HG03066 (cell line): ENCODE results near the gene RABGAP1L.
A peak's percentile ranks its signal among the peaks of the same experiment; 100 is the strongest.
"Not testable (repeated sequence)": the region's sequence is repeated elsewhere in the genome, so short reads cannot be mapped to it uniquely, and the experiment has no call there.

Experiments used
- ATAC-seq: cut with Tn5 transposase; IDR thresholded peaks from one replicate; pipeline ENCODE4 v1.9.1; 2021; ENCODE audit warnings: low read depth; ENCODE audit not compliant: unreplicated experiment

RABGAP1L gene

DNA sequence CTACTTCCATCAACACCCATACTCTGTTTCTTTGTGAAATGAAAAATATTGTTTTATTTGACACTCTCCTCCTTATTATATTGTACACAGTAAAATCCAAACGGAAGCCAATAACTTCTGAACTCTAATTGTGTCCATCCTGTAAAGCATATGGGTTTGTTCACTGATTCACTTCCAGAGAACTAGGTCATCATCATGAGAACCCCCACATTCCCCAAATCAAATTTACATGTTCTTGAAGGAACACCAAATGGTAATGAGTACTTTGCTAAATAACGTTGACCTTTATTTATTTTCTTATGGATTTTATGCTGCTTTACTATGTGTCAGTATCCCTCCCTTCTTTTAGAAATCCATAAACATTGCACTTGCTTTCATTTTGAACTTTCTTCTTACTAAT lies 627.0 kb downstream of the RABGAP1L start:
- ATAC-seq = no peak

DNA sequence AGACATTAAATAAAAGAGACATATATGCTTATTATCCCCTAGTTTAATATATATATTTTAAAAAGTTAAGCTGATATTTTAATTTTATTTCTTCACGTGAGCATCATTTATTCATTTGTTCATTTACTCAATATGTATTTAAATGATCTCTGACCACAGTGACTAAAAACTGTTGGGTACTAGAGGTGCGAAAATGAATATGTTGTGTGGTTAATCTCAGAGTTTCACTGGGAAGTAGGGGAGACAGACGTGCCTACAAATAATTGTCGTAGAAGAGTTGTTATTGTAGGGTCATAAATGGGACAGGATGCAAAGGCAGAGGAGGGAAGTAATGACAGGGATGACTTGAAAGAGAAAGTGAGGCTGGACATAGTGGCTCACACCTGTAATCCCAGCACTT lies 627.4 kb downstream of the RABGAP1L start:
- ATAC-seq = peak; percentile 46

DNA sequence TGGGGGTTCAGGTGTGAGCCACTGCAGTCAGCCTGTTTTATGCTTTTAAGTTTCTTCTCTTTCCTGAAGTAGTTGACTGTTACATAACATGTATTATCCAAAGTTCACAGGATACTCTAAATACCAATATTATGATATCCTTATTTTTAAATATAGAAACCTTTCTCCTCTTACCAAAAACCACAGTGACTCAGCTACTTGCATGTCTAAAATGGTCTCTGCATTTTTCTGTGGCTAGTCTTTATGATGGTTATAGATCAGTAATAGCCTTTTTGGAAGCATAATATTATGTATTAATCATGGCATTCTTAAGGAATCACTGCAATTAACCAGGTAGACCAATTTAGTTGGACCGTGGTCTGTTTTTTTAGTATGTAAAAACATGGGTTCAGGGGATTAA lies 629.7 kb downstream of the RABGAP1L start:
- ATAC-seq = no peak

DNA sequence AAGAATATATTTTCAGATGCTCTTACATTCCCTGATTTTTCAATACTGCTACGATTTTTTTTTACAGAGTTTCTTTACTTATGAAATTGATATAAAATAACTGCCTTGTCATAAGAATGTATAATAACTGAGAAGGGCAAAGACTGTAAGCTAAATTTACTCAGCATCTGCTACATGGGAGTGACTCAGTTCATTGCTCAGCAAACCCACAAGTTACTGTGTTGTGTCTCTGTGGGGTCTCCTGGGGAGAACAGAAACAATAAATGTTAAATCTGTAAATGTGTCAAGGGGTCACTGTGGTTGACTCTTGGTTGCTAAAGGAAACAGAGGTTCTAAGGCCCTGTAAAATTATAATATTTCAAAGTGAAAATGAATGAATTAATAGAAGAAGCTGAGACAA lies 630.1 kb downstream of the RABGAP1L start:
- ATAC-seq = peak; percentile 96

DNA sequence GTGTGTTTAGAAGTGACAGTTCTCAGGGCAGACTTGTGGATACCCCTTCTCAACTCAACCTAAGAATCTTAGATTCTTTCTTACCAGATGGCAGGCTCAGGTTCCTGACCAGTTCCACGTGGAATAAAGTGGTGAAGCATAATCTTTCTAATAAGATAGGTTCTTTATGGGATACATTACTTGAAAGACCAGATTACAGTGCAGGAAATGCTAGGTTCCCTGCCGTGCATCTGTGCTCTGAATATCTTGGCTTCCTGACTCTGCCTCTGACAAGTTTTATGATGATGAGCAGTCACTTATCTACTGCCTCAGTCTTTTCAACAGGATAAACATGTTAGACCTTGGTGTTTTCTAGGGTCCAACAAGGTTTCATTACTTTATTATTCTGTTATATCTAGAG lies 632.5 kb downstream of the RABGAP1L start:
- no peak for ATAC-seq

DNA sequence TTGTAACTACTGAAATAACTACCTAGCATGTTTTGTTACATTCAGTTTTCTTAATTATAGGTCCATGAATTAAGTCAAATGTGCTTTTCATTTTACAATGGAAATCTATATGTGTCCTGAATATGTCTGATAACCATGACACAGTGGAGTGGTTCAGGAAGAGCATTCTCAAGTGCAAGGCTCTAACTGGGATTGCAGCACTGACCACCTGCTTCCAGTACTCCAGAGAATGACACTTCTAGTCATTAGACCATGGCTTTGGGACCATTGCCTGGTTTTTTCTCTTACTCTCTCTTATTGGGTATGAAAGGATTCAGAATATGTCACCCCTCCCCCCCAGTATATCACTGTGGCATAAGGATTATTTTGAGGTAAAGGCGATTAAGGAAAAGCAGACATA lies 635.5 kb downstream of the RABGAP1L start:
- no peak for ATAC-seq

DNA sequence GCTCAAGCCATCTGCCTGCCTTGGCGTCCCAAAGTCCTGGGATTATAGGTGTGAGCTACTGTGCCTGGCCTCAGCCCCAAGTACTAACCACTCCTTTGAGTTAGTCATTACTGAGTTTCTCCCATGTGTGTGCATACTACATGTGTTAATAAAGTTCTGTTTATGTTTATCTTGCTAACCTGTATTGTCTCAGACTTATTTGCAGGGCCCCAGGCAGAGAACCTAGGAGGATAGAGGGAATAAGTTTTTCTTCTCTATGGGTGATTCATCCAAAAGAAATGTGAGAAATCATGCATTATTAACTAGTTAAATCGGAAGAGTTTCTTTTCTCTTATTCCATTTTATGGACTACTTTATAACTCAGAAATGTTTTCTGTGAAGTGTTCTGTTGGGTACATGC lies 636.5 kb downstream of the RABGAP1L start:
- no peak for ATAC-seq

DNA sequence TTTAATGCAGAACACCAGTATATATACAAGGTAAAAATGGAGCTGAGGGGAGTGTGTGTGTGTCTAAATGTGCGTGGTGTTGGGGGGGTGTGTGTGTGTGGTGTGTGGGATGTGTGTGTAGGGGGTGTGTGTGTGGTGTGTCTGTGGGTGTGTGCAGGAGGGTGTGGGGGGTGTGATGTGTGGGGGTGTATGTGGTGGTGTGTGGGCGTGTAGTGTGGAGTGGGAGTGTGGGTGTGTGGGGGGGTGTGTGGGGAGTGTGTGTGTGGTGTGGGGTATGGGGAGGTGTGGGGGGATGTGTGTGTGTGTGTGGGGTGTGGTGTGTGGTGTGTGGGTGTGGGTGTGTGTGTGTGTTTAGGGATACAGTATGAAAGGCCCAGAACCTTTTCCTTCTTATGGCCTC lies 638.1 kb downstream of the RABGAP1L start:
- no peak for ATAC-seq

DNA sequence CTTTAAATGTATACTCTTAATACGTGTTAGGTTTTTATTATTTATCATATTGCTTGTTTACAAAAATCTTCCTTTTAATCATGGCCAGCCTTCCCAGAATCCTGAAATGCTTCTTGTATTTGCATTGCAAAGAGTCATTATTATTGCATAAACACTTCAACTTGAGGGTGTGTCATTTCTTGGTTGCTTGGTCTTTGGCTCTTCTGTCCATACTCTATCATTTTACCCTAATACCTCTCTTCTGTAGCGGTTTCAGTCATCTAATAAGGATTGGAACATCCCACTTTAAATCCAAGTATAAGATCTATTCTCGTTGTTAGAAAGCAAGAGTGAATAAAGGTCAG lies 639.8 kb downstream of the RABGAP1L start:
- ATAC-seq = no peak

DNA sequence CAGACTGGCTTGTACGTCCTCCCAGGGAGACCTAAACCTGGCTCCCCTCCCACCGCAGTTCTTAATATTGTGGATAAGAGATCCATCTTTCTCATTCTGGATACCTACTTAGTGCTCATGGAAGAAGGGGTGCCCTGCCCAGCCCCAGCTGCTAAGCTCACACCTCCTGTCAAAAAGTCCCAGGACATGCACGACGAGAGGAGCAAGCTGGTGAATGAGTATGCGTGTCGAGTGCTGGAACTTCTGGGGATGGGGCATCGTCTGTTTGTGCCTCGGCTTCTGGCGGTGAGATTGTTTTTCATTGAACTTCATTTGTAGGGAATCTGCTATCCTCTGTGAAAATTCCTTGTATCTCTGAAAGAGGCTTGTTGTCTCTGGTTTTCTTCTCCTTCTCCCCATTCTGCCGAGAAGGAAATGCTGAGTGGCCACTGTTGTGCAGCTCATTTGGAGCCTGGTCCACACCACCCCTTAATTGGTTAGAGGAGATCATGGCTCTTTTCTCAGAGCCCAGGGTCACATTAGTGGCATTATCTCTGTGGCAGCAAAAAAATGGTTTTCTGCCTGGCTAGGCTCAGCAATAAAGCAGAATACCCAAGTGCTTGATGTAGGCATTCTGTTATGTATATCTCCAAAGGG lies 641.0 kb downstream of the RABGAP1L start:
- no peak for ATAC-seq

DNA sequence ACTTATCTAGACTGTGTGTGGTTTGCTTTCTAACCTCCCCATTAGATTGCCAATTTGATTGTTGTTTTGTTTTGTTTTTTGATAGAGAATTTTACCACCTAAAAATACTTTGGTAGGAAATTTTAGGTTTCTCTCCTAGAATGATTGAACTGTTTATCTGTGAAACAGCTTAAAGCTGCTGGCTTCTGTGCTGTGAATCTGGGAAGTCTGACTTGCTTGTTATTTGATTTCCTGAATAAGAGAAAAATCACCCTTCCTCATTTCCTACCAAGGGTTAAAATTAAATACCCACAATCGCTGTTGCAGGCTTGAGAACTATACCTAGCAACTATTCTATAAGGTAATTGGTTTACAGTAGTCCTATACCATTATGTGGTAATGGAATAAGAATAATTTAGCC lies 641.6 kb downstream of the RABGAP1L start:
- no peak for ATAC-seq

DNA sequence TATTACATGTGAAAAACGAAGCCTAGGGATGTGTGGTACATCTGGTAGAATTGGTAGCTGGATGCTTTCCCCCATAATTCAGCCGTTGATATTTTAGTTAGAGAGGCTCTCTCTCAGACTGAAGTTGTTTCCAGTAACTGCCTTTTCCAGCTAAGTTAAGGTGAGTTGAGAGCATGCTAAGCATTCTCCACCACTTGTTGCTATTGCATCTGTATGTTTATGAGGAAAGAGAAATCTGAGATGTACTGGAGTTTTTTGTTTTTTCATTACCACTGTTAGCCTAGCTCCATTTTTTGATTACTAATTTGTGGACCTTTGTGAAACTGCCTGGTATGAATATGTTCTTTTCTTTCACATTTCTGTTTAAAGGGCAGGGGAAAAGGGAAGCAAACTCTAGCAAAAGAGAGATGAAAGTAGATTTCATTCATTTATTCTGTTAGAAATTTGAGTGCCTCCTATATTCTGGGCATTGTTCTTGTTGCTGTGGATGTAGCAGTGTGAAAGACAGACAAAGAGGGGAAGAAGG lies 650.5 kb downstream of the RABGAP1L start:
- no peak for ATAC-seq

DNA sequence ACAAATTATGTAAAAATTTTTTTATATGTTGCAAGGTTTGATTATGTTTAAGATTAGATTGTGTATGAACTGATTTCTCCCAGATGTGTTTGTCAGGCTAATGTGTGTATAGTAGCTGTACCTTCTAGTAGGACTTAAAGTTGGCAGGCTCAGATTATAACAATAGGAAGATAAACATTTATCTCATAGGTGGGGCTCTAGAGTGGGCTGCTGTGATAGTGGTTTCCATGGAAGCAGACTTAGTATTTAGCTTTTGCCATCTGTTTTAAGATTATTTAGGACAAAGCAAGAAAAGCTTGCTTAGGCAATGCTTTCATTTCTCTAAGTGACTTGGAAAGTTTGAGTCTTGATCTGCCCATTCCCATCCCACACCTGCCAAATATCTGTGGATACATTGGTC lies 652.7 kb downstream of the RABGAP1L start:
- no peak for ATAC-seq

DNA sequence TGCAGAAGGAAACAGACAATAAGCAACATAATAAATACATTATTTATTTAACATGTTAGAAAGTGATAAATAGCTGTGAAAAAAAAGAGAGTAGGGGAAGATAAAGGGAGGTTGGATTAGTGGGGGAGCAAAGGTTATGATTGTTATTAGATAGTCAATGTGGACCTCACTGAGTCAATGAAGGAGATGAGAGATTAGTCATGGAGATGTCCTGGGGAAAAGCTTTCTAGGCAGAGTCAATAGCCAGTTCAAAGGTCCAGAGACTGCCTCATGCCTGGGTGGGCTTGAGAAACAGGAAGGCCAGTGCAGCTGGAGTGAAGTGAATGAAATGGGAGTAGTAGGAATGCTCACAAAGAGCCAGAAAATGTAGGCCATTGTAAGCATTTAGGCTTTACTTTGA lies 653.3 kb downstream of the RABGAP1L start:
- no peak for ATAC-seq

DNA sequence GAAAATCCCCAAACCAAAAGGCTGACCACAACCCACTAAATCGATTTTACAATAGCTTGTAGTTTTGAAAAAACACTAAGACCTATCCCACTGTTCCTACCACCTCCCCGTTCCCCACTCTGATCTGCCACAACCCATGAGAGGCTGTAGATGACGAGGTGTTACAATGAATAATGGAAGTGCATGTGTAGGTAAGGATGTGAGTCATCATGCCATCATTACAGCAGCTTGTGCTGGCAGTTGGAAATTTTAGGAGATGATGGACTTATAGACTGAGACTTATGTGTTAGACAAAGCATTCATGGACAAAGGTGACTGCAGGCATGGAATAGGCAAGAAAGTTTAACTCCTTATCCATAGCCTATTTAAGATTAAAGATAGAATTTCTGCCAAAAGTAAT lies 655.7 kb downstream of the RABGAP1L start:
- ATAC-seq = peak; percentile 45

DNA sequence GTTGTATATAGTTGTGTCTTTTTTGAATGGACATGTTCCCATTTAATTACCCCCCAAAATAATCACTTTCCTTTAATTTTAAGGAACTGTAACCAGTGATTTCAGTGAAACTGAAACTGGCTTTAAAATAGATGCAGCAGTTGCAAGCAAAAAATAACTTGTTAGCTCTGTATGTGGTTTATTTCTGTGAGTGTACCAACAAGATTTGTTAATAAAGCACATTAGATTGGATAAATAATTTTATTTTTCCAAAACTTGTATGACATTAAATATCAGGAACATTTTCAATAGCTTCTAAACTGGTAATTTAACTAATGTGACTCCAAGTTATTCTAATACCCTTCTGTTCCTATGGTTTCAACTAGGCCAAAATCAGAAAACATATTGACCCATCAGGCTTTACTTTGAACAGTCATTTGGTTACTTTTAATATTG lies 656.2 kb downstream of the RABGAP1L start:
- peak; percentile 63 for ATAC-seq

DNA sequence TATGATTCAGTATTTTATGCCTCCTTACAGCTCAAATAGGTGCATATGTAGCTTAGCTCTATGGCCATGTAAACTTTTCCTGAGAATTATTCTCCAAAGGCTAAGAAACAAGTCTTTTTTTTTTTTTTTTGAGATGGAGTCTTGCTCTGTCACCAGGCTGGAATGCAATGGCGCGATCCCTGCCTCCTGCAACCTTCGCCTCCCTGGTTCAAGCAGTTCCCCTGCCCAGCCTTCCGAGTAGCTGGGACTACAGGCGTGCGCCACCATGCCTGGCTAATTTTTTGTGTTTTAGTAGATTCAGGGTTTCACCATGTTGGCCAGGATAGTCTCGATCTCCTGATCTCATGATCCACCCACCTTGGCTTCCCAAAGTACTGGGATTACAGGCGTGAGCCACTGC lies 657.3 kb downstream of the RABGAP1L start:
- ATAC-seq = not testable (repeated sequence)

DNA sequence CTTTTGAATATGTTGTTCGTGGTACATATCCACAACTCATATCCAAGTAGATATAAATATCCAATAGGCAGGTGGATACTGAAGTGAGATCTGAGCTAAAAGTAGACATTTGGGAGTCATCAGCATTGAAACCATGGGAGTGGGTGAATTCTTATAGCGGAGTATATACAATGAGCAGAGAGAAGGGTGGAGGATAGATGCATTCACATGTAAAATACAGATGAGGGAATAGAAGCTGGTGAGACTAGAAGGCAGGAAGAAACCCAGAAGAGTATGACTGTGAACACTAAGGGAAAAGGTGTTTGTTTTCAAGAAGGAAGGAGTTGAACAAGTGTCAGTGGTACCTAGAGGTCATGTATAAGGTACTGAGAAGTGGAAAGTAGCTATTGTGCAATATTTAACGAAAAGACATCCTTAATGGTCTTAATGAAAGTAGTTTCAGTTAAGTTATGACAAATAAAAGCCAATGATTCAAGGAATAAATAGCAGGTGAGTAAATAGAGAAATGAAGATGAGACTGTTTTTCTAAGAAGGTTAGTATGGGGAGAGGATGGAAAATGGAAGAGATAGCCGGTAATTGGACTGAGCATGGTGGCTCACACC lies 658.8 kb downstream of the RABGAP1L start:
- peak; percentile 56 for ATAC-seq

DNA sequence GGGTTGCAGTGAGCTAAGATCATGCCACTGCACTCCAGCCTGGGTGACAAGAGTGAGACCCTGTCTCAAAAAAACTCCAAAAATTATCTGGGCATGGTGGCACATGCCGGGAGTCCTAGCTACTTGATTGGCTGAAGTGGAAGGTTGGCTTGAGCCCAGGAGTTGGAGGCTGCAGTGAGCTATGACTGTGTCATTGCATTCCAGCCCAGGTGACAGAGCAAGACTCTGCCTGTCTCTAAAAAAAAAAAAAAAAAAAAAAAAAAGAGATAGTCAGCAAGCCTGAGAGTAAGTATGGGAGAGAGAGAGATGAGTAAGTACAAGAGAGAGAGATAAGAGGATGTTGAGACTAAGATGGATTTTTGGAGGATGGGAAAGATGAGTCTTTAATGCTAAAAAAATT lies 659.6 kb downstream of the RABGAP1L start:
- no peak for ATAC-seq

DNA sequence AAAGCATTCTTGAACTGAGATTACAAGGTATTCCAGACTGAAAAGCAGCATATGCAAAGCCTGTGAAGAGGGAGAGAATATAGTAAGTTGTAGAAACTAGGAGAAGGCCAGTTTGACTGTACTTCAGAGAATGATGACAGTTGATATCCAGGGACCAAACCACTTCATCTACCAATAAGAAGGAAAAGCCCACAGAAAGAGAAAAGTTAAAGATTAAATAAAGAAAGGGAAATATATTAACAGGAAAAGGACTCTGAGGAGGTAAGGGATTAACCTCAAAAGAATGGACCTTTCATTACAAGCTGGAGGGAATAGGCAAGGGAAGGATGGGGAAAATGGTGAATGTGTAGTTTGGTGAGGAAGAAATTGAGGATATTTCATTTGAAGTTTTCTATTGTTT lies 660.3 kb downstream of the RABGAP1L start:
- ATAC-seq = no peak

DNA sequence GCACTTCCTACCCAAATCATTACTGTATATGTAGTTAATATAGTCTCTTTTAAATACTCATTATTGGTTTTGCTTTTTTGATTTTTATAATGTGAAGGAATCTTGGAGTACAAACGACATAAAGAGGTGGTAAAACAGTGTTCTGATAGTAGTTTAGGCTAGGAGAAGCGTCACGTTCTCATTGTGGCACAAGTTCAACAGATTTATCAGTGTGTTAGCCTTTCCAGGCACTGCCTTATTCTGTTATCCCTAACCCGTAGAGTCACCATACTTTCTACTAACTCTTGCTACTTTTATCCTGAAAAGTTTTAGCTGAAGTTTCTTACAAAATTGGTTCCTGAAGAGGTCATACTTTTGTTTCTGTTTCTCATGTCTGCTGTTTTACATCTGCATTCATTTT lies 665.8 kb downstream of the RABGAP1L start:
- ATAC-seq = no peak

DNA sequence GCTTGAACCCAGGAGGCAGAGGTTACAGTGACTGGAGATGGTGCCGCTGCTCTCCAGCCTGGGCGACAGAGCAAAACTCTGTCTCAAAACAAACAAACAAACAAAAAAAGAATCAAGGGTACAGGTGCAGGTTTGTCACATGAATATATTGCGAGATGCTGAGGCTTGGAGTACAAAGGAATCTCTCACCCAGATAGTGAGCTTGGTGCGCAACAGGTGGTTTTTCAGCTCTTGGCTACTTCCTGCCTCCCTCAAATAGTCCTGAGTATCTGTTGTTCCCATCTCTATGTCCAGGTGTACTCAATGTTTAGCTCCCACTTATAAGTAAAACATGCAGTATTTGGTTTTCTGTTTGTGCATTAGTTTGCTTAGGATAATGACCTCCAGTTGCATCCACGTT lies 666.5 kb downstream of the RABGAP1L start:
- no peak for ATAC-seq

DNA sequence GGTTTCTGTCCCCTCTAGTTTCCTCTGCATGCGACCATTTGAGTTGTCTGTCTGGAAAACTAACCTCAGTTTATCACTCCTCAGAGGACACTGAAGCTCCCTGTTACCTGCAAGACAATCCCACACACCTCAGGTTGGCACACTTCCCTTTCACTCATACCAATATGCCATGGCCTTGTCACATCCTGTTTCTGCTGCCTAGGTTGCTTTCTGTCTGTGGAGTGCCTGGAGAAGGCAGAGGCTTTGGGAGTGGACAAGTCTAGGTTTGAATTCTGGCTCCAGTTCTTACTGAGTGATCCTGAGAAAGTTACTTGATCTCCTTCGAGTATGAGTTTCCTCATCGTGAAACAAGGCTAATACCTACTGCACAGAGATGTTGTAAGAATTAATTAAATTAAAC lies 668.9 kb downstream of the RABGAP1L start:
- ATAC-seq = no peak
